Muscle layer of duodenum (tissue), 2 donors: ENCODE results near the gene TAF1C.
"Not testable (repeated sequence)": the region's sequence is repeated elsewhere in the genome, so short reads cannot be mapped to it uniquely, and the experiment has no call there.

Source experiments
- H3K27ac ChIP-seq: one replicate; pipeline ENCODE4 v1.7.0; 2013; ENCODE audit warnings: mild to moderate bottlenecking, low read length
- H3K27me3 ChIP-seq: one replicate; pipeline ENCODE4 v1.7.0; 2013; ENCODE audit warnings: low read depth, mild to moderate bottlenecking, control low read depth, low read length
- H3K36me3 ChIP-seq, 2 donors: one replicate each; pipeline ENCODE4 v1.7.0; 2013; ENCODE audit warnings: low read length in 2 of 2, control low read depth in 1 of 2, mild to moderate bottlenecking in 1 of 2; ENCODE audit not compliant: insufficient read depth in 2 of 2, control insufficient read depth in 1 of 2
- H3K4me1 ChIP-seq, 2 donors: one replicate each; pipeline ENCODE4 v1.7.0; 2013; ENCODE audit warnings: low read length in 2 of 2, mild to moderate bottlenecking in 2 of 2, control low read depth in 1 of 2, moderate library complexity in 1 of 2; ENCODE audit not compliant: insufficient read depth in 2 of 2, control insufficient read depth in 1 of 2
- H3K4me3 ChIP-seq, 2 donors: one replicate each; pipeline ENCODE4 v1.7.0; 2013; ENCODE audit warnings: low read length in 2 of 2, low read depth in 1 of 2, mild to moderate bottlenecking in 1 of 2
- H3K9me3 ChIP-seq, 2 donors: one replicate each; pipeline ENCODE4 v1.7.0; 2013; ENCODE audit warnings: low read length in 2 of 2, control low read depth in 1 of 2, mild to moderate bottlenecking in 1 of 2; ENCODE audit not compliant: control insufficient read depth in 1 of 2
- donor health status: healthy.

The TAF1C gene

GRCh38 chr16:84224554-84224953, 37.7 kb upstream of the TAF1C start:
- no peaks in the 10 kb centered on the region for H3K9me3 ChIP-seq
- no peaks in the 10 kb centered on the region for H3K36me3 ChIP-seq
- no peak overlapping the region for H3K27ac ChIP-seq
- H3K4me1 ChIP-seq, result peaks cover 0 to 6% of the 10 kb centered on the region in 2 donors
- H3K4me3 ChIP-seq, result no peak overlapping the region
- H3K27me3 ChIP-seq, result no peaks in the 10 kb centered on the region

- H3K9me3 ChIP-seq, result no peaks in the 10 kb centered on the region
- no peak overlapping the region for H3K27ac ChIP-seq
- no peaks in the 10 kb centered on the region for H3K27me3 ChIP-seq
- no peaks in the 10 kb centered on the region for H3K36me3 ChIP-seq
- peaks cover 0 to 6% of the 10 kb centered on the region in 2 donors for H3K4me1 ChIP-seq
- no peak overlapping the region for H3K4me3 ChIP-seq
Observed at GRCh38 chr16:84223456-84223855, 36.6 kb upstream of the TAF1C start.

DNA sequence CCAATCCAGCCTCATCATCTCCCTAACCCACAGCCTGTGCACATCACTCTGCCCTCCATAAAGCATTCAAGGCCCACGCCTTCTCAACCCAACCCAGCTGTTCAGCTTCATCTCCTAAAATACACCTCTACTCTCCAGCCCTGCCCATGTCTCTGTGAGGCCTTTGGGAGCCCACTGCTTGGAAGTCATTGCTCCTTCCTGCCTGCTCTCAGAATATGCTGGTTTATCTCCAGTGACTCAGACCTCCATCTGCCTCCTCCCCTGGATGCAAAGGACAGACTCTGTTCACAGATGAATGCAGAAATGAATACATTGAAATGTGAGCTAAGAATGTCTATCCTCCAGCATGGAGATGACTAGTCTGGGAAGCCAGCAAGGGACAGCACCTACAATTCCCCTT, 34.0 kb upstream of the TAF1C start:
- Histone ChIP-seq H3K27ac (no peak overlapping the region), H3K27me3 (no peaks in the 10 kb centered on the region), H3K4me3 (no peak overlapping the region), H3K9me3 (no peaks in the 10 kb centered on the region), H3K36me3 (no peaks in the 10 kb centered on the region), H3K4me1 (no peaks in the 10 kb centered on the region)

- H3K4me3 ChIP-seq, result no peak overlapping the region
- H3K27ac ChIP-seq, result no peak overlapping the region
- H3K36me3 ChIP-seq, result no peaks in the 10 kb centered on the region
- no peaks in the 10 kb centered on the region for H3K9me3 ChIP-seq
- no peaks in the 10 kb centered on the region for H3K27me3 ChIP-seq
- H3K4me1 ChIP-seq, result no peaks in the 10 kb centered on the region
Observed at GRCh38 chr16:84218956-84219355, 32.1 kb upstream of the TAF1C start.

DNA sequence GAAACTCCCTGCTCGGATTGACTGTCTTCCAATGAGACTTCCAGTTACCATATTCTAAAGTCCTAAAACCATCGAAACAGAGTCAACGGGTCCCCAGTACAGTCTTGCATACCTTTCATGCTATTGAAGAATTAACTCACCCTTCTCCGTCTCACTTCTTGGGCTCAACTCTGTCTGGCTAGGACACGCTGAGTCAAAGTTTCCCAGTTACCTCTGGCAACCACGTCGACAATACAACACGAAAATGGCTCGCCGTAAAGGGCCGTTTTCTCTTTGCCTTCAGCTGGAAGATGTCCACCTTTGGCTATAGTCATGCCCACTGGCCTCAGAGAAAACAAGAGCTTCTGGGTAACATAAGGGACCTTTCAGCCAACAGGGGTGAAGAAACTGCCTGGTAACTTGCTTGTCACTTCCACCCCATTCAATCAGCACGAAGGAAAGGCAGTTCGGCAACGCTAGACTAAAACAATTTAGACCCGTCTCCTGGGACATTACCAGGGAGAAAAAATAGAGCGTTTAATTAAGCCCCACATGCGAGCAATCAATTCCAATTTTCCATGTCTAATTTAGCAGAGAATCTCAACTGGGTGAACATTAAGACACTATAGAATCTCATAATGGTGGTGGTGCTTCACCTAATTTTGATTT, 31.4 kb upstream of the TAF1C start:
- Histone ChIP-seq H3K9me3 (no peaks in the 10 kb centered on the region), H3K36me3 (no peaks in the 10 kb centered on the region), H3K27me3 (no peaks in the 10 kb centered on the region), H3K27ac (no peak overlapping the region), H3K4me3 (no peak overlapping the region), H3K4me1 (no peaks in the 10 kb centered on the region)

- H3K9me3 ChIP-seq, H3K4me3 ChIP-seq, H3K36me3 ChIP-seq, H3K27ac ChIP-seq, H3K27me3 ChIP-seq, H3K4me1 ChIP-seq: not testable (repeated sequence)
Observed at GRCh38 chr16:84216144-84216543, 29.3 kb upstream of the TAF1C start.

DNA sequence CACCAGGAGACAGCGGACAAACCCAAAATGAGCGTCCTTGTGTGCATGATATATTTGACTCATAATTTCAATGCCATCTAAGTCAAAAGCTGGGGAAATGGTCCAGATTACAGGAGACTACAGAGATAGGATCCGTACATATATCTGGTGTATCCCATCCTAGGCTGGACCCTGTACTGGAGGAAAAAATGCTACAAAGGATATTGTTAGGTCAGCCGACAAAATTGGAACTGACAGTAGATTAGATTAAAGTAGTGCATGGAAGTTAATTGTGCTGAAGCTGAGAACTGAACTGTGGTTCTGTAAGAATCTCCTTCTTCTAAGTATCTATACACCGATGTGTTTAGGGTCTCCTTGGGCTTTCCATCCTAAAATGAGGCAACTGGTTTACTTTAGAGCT, 28.7 kb upstream of the TAF1C start:
- H3K36me3 ChIP-seq, result no peaks in the 10 kb centered on the region
- H3K27me3 ChIP-seq, result no peaks in the 10 kb centered on the region
- no peak overlapping the region for H3K4me3 ChIP-seq
- H3K4me1 ChIP-seq, result no peaks in the 10 kb centered on the region
- no peaks in the 10 kb centered on the region for H3K9me3 ChIP-seq
- H3K27ac ChIP-seq, result no peak overlapping the region

- Histone ChIP-seq H3K4me3 (no peak overlapping the region), H3K9me3 (no peaks in the 10 kb centered on the region), H3K27me3 (no peaks in the 10 kb centered on the region), H3K36me3 (no peaks in the 10 kb centered on the region), H3K27ac (no peak overlapping the region), H3K4me1 (no peaks in the 10 kb centered on the region)
Observed at GRCh38 chr16:84214451-84215066, 27.7 kb upstream of the TAF1C start.

DNA sequence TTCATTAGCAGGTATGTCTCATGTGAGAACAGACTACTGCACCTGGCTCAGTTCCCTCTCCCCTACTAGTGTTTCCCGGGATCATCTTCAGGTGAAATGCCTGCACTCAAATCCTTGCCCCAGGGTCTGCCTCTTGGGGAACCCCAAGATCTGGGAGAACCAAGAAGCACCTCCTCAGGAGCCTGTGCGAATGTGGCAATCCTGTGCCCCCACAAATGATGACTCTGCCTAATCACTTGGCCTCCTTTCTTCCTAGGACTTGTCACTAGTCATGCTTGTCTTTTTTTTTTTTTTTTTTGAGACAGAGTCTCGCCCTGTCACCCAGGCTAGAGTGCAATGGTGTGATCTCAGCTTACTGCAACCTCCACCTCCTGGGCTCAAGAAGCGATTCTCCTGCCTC, 25.8 kb upstream of the TAF1C start:
- no peaks in the 10 kb centered on the region for H3K27me3 ChIP-seq
- no peak overlapping the region for H3K4me3 ChIP-seq
- H3K36me3 ChIP-seq, result no peaks in the 10 kb centered on the region
- H3K4me1 ChIP-seq, result no peaks in the 10 kb centered on the region
- H3K9me3 ChIP-seq, result no peaks in the 10 kb centered on the region
- no peak overlapping the region for H3K27ac ChIP-seq

DNA sequence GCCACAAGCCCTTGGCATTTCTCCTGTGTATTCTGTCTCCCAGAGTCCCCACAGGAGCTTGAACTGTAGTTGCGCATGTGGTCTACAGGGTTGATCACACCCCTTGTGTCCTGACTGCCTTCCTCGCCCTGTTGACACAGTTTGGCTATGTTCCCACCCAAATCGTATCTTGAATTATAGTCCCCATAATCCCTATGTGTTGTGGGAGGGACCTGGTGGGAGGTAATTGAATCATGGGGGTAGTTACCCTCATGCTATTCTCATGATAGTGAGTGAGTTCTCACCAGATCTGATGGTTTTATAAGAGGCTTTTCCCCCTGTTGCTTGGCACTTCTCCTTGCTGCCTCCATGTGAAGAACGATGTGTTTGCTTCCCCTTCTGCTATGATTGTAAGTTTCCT, 25.3 kb upstream of the TAF1C start:
- Histone ChIP-seq H3K27ac (no peak overlapping the region), H3K4me3 (no peak overlapping the region), H3K27me3 (no peaks in the 10 kb centered on the region), H3K4me1 (no peaks in the 10 kb centered on the region), H3K9me3 (no peaks in the 10 kb centered on the region), H3K36me3 (no peaks in the 10 kb centered on the region)

GRCh38 chr16:84209989-84210388, 23.1 kb upstream of the TAF1C start:
- Histone ChIP-seq H3K9me3 (no peaks in the 10 kb centered on the region), H3K36me3 (no peaks in the 10 kb centered on the region), H3K27me3 (no peaks in the 10 kb centered on the region), H3K4me1 (no peaks in the 10 kb centered on the region), H3K4me3 (no peak overlapping the region), H3K27ac (no peak overlapping the region)

DNA sequence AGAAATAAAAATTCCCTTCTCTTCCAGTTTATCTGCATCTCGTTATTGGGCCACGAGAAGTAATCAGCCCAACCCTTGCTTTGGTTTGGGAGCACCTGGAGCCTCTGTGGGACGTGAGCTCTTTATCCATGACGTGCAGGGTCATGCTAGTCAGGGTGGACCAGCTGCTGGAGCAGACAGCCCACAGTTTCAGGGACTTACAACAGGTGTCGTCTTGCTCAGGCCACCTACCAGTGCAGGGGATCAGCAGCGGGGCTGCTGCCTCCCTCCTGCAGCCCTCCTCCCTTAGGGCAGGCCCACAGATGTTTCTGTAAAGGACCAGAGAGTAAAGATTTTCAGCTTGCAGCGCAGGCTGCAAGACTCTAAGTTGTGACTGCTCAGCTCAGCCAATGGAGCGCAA, 21.0 kb upstream of the TAF1C start:
- Histone ChIP-seq H3K27ac (no peak overlapping the region), H3K4me3 (no peak overlapping the region), H3K4me1 (no peaks in the 10 kb centered on the region), H3K27me3 (no peaks in the 10 kb centered on the region), H3K9me3 (no peaks in the 10 kb centered on the region), H3K36me3 (no peaks in the 10 kb centered on the region)
